Superior temporal gyrus (tissue), 1 donor: ENCODE results near the gene PLA2G4E.
A peak's percentile ranks its signal among the peaks of the same experiment; 100 is the strongest.

Experiments used
- DNase-seq: peaks from one replicate; pipeline ENCODE4 v3.0.0-alpha.2; 2016; ENCODE audit errors: extremely low spot score

The PLA2G4E gene

DNA sequence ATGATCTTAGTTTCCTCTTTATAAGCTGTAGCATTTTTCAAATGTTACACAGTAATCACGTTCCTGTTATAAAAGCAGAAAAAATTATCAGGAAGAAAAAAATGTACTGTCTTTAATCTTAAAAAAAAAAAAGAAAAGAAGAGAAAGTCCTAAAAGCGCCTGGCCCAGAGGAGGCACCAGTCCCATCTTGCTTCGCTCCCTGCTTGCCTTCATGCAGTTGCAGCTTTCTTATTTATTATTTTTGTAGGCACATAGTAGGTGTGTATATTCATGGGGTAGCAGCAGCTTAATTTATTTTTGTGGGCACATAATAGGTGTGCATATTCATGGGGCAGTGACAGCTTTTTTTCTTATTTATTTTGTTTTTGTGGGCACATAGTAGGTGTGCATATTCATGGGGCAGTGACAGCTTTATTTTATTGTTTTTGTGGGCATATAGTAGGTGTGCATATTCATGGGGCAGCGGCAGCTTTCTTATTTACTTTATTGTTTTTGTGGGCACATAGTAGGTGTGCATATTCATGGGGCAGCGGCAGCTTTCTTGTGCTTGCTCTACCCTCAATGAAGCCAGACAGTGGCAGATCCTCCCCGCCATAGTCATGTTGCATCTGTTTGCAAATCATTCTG, 43.0 kb downstream of the PLA2G4E start:
- DNase-seq = no peak

DNA sequence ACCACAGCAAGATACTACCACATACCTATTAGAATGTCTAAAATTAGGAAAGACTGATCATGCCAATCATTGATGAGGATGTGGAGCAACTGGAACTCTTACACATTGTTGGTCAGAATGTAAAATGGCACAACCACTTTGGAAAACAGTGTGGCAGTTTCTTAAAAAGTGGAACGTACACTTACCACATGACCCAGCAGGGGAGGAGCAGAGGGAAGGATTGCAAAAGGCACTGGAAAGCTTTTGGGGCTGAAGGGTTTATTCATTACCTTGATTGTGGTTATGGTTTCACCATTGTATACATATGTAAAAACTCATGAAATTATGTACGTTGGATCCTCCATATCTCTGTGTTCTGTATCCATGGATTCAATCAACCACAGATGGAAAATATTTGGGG, 45.2 kb downstream of the PLA2G4E start:
- no peak for DNase-seq

DNA sequence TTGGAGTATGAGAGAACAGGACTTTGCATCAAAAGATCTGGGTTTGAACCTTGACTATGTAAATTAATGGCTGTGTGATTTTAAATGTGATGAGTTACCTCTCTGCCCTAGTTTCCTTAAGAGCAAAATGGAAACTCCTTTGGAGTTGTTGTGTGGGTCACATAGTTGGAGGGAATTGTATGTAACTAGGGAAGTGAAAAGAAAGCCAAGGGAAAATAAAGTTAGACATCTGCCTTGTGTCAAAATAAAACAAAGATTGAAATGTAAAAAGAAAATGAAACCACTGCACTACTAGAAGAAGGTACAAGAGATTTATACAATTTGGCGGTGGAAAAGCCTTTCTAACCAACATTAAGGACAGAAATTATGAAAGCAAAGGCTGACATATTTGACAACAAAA, 46.8 kb downstream of the PLA2G4E start:
- no peak for DNase-seq

DNA sequence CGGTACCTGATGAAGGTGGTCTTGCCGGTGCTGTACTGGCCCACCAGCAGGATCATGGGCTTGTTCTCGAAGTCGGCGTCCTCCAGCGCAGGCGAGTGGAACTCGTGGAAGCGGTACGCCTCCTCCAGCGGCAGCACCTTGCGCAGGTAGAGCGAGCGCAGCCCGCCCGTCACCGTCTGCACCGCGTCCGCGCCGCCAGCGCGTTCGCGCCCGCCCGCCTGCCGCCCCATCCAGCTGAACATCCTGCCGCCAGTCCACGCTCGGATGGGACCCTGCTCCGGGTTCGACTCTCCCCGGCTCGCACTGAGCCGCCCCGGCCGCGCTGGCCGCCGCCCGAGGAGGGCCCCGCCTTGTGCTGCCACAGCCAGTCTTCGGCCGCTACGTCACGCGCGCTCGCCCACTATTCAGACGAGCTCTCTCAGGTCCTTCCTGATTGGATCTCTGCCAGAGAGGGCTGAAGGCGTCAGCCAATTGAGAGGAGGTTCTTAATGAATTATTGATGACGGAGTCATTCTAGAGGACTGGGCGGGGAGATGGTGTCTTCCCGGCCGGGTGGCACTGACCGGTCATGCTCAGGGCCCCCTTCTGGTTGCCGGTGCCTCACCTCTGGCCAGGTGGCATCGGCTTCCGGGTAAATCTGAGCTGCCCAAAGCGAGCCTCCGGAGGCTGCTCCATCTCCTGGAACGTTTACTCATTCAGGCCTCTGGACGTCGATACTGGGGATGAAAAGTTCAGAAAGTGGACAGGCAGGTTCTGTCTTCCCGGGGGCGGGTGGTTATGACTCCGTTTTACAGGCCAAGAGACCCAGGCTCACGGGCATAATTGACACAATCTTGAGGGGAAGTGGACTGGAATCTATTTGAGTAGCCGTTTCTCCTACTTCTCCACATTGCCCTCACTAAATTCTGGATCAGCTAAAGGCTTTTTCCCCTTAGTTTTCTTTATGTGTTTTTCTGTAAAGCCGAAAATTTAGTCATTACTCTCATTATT, 48.3 kb downstream of the PLA2G4E start, which contains the start of gene EHD4:
EHD4 (minus strand) TSS at position 305 of the 990 bp plus-strand sequence; CDS start at position 242, 63 bp downstream.
- DNase-seq = peak; percentile 99

DNA sequence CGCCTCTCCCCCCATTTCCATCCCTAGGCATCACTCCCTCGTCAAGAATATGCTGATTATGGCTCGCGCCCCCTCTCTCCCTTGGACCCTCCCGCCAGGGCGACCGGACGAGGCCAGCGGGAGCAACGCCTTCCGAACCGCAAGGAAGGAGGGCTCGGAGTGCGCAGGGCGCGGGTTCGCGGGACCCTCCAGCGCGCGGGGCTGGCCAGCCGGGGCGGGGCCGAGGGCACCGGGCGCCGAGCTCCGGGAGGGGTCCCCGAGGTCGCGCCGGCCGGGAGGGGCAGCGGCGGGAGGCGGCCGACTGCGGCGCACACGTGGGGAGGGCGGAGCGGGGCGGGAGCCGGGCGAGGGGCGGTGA, 49.0 kb downstream of the PLA2G4E start:
- no peak for DNase-seq

DNA sequence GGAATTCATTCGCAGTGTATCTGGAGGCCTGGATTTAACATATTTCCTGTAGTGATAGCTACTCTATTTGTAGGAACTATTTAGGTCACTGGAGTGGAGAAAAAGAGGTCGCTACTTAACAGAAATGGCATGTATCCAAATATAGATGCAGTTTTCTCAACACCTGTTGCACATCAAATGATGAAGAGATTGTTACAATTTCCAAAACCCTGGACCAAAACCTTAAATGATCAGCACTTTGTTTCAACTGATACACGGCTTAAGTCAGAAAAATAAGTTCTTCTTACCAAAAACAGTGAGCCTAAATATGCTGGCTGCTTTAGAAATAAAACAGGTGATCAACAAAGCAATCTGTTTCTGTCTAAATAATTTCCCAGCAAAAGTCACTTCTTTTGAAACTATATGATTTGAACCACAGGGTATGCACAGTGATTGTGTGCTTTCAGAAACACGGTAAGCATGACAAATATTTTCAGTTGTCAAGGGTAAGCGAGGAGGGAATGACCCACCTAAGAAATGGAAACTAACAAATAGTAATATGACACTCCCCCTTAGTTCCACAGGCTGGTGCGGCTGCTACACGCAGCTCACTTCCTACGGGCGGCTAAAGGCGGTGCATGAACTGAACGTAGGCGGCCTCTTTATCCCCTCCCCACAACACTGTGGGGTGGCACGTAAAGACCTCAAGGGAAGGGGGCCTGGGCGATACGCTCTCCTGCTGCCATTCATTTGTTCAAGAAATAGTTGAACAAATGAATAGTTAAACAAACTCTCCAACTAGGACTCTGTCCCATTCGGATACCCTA, 49.5 kb downstream of the PLA2G4E start:
- peak; percentile 57 for DNase-seq

DNA sequence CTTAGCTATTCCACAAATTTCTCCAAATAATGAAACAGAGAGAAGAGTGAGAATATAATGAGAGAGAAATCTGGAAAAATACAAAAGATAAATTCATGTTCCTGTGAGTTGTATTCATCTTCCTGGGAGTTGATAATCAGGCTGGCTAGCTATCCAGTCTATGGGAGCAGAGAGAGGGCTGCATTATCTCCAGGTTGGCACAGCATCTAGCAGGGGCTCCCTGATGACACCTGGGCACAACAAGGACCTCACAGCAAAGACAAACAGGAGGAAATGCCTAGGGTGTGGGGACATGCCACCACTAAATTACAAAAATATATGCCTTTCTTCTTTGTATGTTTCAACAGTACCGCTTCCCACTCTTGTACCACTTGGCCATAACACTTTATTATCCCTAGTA, 50.4 kb downstream of the PLA2G4E start:
- no peak for DNase-seq

DNA sequence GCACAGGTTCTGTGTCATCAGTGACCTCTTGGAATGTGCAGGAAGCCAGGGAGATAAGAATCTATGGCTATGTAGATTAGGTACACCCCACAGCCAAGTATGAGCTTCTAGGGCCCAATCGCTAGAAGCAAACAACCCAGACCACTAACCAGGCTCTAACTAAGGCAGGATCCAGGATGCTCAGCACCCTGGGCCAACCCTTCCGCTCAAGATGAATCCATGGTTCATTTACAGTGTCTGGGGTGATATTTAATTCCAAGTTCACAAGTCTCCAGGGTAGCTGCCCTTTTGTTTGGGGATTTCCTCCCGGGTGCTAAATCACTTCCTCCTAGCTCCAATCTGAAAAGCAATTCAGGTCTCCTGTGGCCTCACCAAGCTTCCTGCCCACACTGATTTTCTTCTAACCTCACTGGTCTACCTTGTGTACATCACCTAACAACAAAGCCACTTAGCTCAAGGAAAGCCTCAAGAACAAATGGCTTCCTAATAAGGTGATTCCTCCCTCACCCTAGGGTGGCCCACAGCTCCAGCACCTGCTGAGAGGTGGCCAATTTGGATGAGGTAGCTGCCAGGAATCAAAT, 50.9 kb downstream of the PLA2G4E start:
- no peak for DNase-seq

DNA sequence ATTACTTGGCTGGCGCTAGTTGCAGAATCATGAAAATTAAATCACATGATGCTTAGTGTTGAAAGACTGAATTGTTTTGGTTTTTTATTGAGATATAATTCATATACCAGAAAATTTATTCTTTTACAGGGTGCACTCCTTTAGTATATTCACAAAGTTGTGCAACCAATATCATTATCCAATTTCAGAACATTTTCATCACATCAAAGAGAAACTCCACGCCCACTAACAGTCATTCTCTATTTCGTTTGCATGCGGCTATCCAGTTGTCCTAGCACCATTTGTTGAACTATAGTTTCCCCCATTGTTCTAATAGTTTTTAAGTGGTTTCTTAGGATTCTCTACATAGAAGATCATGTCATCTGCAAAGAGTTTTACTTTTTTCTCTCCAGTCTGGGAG, 52.1 kb downstream of the PLA2G4E start:
- no peak for DNase-seq

DNA sequence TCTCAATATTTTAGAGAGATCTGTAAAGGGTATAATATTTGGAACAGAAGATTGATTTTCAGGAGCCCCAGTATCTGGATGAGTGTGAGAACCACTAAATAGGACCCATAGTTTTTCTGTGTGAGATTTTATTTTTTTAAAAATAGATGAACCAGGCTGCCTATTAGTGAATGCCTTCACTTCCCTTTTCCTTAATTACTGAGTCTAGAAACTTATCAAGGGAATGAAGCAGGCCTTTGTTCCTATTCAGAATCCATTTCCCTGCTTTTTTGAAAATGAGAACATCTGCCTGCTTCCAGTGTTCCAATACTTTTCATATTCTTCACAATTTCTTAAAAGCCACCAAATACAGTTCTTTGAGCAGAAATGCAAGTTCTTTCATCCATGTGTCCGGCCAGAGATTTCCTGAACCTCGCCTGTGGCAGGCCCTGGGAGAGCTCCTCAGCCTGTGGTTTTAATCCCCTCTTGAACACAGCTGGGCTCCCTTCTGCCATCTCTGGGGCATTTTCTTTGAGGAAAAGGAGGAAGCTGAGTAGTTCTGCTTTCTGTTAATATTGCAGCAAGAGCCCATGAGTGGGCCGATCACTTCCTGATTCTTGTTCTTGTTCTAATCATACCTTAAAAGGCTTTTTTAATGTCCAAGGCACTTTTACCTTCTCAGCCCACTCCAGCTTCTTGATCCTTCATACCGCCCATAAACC, 53.2 kb downstream of the PLA2G4E start:
- DNase-seq = peak; percentile 35

DNA sequence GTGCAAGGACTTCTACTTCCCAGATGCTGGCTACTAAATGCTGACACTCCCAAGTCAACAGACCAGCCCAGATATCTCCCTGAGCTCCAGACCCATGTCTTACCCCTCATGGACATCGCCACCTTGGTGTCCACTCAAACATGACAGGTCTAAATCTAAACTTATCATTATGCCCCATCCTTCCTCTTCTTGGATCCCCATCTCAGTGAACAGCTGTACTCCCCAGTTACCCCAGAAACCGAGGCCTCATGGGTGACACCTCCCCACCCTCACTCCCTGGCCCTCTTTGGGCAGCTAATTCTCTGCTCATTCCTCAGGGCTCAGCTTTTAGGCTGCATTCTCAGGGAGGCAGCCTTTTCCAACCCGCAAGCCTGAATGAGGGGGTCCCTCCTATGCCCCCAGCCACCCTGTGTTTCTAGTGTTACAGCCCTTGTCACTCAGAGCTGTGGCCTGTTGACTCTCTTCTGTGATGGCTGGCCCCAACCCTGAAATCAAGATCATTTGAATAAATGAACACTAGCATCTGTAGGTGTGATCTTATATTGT, 53.8 kb downstream of the PLA2G4E start:
- no peak for DNase-seq

DNA sequence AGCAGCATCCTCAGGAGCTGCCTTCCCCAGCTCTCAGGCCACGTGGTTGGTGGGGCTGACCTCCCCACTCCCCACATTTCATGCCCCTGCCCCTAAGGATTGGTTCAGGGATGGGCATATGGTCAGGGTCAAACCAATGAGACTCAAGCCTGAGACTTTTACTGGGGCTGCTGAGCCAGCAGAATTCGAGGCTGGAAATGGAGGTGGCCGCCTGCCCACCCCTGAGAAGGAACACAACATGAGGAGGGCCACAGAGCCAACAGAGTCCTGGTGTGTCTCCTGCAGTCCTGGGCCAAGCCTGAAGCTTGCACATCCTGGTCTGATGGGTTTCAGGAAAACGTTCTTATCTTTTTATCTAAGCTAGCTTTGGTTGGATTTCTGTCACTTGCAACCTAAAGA, 54.4 kb downstream of the PLA2G4E start:
- no peak for DNase-seq

DNA sequence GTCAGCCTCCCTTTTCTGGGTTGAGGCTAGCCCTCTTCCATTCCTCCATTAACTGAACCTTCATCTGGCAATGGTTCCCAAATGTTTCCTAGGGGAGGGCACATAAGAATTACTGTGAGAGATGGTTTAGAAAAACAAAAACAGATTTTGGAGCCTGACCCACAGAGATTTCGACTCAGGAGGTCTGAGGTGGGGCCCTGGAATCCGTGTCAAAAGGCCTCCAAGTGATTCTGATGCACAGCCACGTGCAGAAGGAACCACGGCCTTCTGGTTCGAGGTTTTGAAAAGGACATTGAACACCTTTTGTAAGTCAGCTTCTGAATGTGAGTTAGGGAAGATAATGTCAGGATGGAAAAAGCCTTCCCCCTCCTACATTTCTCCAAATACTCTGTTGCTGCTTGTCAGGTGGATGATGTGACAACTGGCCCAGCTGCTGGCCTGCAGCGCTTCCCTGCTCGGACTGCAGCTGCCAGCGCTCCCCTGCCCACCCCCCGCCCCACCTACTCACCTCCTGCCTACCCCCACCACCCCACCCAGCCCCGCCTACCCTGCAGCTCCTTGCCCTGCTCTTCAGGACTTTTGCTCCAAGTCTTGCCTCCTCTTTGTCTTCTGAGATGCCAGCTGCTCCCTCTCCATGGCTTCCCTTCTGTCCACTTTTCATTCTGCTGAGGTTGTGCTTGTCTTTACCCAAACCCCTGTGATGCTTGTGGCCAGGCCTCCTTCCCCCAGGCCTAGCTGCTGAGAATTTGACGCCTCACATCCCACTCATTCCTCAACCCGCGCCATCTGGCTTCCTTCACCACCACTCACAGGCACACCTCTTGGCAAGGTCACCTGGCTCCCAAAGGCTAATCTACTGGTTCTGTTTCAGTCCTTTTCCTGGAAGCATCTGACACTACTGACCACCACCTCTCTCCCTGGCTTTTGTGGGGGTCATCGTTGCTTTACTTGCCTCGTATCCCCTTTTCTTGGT, 55.1 kb downstream of the PLA2G4E start:
- DNase-seq = no peak

DNA sequence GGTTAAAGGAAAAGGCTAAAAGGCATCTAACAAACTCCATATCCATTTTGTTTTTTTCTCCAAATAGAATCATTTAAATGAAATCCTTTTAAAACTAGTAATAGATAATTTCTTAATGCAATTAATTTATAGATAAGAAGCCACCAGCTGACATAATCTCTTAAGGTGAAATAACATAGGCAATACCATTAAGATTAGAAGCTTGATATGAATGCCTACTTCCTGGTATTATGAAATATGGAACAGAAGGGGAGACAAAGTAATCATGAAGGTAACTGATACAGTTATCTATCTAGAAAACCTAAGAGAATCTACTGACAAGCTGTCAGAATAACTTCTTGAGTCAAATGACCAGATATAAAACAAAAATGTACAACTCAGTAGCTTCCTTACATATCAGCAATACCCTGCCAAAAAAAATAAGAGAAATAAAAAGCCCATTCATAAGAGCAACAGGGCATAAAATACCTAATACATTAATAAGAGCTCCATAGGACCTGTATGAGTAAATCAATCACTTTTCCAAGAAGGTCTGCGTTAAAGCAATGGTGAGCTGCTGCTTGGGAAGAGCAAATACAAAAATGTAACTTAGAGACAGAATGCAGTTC, 59.1 kb downstream of the PLA2G4E start:
- no peak for DNase-seq

DNA sequence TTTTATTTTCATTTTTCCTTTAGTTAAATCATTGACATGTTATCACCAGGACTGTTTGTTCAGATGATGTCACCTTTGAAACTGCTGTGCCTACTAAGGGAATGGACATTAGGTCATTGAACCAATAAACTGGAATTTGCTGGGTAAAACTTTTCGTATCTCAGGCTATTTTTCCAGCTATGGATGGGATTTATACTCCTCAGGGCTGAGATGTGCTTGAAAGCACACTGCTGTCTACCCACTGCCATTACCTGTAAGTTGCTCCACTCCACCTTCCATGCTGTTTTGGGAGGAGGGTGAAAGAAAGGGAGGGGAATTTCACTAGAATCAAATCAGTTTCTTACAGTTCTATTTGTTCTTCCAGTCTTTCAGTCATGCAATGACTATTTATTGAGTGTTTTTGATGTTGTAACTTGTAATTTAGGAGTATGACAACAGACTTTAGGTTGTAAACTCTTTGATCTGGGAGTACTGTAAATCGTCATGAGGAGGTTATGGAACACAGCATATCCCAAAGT, 59.8 kb downstream of the PLA2G4E start:
- no peak for DNase-seq

DNA sequence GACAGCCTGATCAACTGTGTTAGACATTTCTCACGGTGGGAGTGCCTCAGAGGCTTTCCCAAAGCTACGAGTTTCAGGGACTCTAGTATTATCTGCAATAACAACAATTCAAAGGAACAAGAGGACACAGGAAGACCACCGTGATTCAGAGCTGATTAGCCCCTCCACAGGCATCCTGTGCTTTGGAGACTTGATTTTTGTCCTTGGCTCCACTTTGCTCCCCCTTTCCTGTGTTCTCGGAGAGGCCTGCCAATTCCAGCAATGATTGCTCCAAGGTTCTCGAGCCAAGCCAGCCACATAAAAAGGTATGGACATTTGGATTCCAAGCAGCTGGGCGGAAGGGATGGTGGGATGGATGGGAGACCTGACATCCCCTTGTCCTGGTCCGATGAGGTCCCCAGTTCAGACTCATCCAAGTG, 62.8 kb downstream of the PLA2G4E start:
- no peak for DNase-seq

DNA sequence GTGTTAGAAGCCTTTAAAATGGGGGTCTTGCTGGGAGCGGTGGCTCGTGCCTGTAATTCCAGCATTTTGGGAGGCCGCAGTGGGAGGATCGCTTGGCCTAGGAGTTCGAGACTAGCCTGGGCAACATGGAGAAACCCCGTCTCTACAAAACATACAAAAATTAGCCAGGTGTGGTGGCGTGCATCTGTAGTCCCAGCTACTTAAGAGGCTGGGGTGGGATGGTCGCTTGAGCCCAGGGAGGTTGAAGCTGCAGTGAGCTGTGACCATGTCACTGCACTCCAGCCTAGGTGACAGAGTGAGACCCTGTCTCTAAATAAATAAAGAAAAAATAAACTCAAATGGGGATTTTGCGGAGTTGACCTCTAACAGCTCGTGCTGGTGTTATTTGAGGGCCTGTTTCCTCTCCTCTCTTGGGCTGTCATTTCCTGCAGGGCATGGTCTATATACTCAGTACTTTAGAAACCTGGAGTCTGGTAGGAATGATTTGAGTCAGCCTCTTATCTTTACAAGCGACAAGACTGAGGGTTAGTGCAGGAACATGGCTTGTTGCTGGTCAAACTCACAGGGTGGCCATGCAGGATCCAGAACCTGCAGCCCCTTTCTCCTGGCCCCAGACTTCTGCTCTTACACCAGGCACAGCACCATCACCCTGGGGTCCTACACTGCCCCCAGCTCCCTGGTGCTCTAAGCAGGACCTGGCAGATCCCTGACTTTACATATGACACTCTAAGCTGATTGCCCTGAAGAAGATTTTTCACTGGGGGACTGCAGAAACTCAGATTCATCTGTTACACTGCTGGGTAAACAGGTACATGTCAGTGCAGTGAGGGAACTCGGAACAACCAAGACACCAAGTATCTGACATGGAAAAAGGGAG, 63.6 kb downstream of the PLA2G4E start:
- DNase-seq = no peak
